Fibroblast of lung (primary cell): ENCODE results near the gene CEP41. TPM values are rescaled to one million over a fixed set of nuclear protein-coding genes. Genes with fewer than 3 reads are reported as not detected.

Experiments
- DNase-seq, 2 donors: peaks; one replicate each; pipeline versions ENCODE4 v3.0.0 to v3.0.0-alpha.2; 2010; ENCODE audit warnings: low read depth in 2 of 2
- H2AFZ ChIP-seq: 2 replicates; pipeline ENCODE4 v1.5.1; 2012; ENCODE audit warnings: low read length, control low read depth, inconsistent platforms
- H3K27ac ChIP-seq: 2 replicates; pipeline ENCODE4 v1.5.1; 2011; ENCODE audit warnings: low read length, control low read depth; ENCODE audit not compliant: insufficient read depth
- H3K27me3 ChIP-seq: 2 replicates; pipeline ENCODE4 v1.5.1; 2011; ENCODE audit warnings: mild to moderate bottlenecking, low read length; ENCODE audit not compliant: control insufficient read depth, insufficient read depth
- H3K36me3 ChIP-seq: 2 replicates; pipeline ENCODE4 v1.5.1; 2011; ENCODE audit warnings: low read length; ENCODE audit not compliant: control insufficient read depth, insufficient read depth
- H3K4me1 ChIP-seq: 2 replicates; pipeline ENCODE4 v1.5.1; 2011; ENCODE audit warnings: low read length; ENCODE audit not compliant: control insufficient read depth, insufficient read depth; ENCODE audit errors: extremely low read depth
- H3K4me2 ChIP-seq: 2 replicates; pipeline ENCODE4 v1.5.1; 2011; ENCODE audit warnings: low read length, control low read depth; ENCODE audit not compliant: insufficient read depth; ENCODE audit errors: extremely low read depth
- H3K4me3 ChIP-seq, 4 experiments: fragments of 200-600 bp in 1 of 4; sonication (generic) in 1 of 4; replicated peaks in 1 of 4; 2 replicates each; pipeline ENCODE4 v1.5.1; 2011 to 2016; ENCODE audit warnings: low read length in 4 of 4, low read depth in 3 of 4, mild to moderate bottlenecking in 3 of 4, control low read depth in 2 of 4, inconsistent platforms in 1 of 4, mixed read lengths in 1 of 4; ENCODE audit not compliant: insufficient read depth in 1 of 4; ENCODE audit errors: control extremely low read depth in 1 of 4
- H3K79me2 ChIP-seq: 2 replicates; pipeline ENCODE4 v1.5.1; 2012; ENCODE audit warnings: mild to moderate bottlenecking, low read length, inconsistent platforms; ENCODE audit not compliant: control insufficient read depth, insufficient read depth
- H3K9ac ChIP-seq: 2 replicates; pipeline ENCODE4 v1.5.1; 2011; ENCODE audit warnings: mild to moderate bottlenecking, low read length, control low read depth; ENCODE audit not compliant: insufficient read depth
- H3K9me3 ChIP-seq: 2 replicates; pipeline ENCODE4 v1.5.1; 2012; ENCODE audit warnings: low read depth, low read length; ENCODE audit not compliant: control insufficient read depth, insufficient read depth
- H4K20me1 ChIP-seq: 2 replicates; pipeline ENCODE4 v1.5.1; 2011; ENCODE audit warnings: low read length; ENCODE audit not compliant: control insufficient read depth, insufficient read depth; ENCODE audit errors: extremely low read depth
- CTCF ChIP-seq, 2 donors: IDR thresholded peaks in 1 of 2; conservative IDR thresholded peaks in 1 of 2; 1 replicate in 1 of 2; 2 replicates in 1 of 2; pipeline ENCODE4 v1.5.1; 2011 to 2012; ENCODE audit warnings: low read length in 2 of 2, control low read depth in 1 of 2, inconsistent platforms in 1 of 2, low read depth in 1 of 2, mild to moderate bottlenecking in 1 of 2
- EZH2 ChIP-seq: IDR thresholded peaks from 2 replicates; pipeline ENCODE4 v1.5.1; 2012; ENCODE audit warnings: low read length, control low read depth, mild to moderate bottlenecking; ENCODE audit errors: missing control alignments
- polyA plus RNA-seq, 2 donors: library from polyadenylated mRNA; depleted of rRNA in 1 of 2; stranded (reverse) in 1 of 2; unstranded in 1 of 2; fragments of >200 nt; gene quantifications; 2 replicates each; pipeline ENCODE4 v1.2.1, GENCODE V29; 2011 to 2012; ENCODE audit warnings: missing spikeins in 1 of 2
- total RNA-seq: library from RNA; depleted of rRNA; stranded (reverse); fragments of >200 nt; gene quantifications from 2 replicates; pipeline ENCODE4 v1.2.1, GENCODE V29; 2014

The CEP41 gene
- total and polyA plus RNA-seq, 2 donors (not counting 1 experiment from before 2014, with no cell fraction given) = 8.3 to 24.5 TPM

DNA sequence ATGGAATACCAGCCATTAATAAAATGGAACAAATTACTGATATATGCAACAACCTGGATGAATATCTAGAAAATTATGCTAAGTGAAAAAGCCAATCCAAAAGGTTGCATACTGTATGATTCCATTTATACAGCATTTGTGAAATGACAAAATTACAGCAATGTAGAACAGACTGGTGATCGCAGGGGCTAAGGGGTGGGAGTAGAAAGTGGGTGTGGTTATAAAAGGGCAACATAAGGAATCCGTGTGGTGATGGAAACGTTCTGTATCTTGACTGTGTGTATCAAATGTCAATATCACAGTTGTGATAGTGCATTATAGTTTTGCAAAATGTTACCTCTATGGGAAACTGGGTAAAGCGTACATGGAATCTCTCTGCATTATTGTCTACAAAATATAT, 15.0 kb downstream of the CEP41 start:
- Histone ChIP-seq H3K4me3 (no peak overlapping the region), H3K27me3 (no peaks in the 10 kb centered on the region), H2AFZ (no peak overlapping the region), H4K20me1 (no peaks in the 10 kb centered on the region), H3K36me3 (no peaks in the 10 kb centered on the region), H3K79me2 (no peaks in the 10 kb centered on the region), H3K4me2 (no peak overlapping the region), H3K9me3 (no peaks in the 10 kb centered on the region), H3K4me1 (peaks cover 9% of the 10 kb centered on the region), H3K9ac (no peak overlapping the region), H3K27ac (no peak overlapping the region)
- no peak for DNase-seq
- TF ChIP-seq EZH2 (no peak), CTCF (conservative IDR thresholded peaks at IDR 0.05 in 1 of 2, IDR thresholded peaks at IDR 0.05 in 1 of 2; ENCODE audit: low read depth in 1 of 2, low read length in 2 of 2) (no peak)

DNA sequence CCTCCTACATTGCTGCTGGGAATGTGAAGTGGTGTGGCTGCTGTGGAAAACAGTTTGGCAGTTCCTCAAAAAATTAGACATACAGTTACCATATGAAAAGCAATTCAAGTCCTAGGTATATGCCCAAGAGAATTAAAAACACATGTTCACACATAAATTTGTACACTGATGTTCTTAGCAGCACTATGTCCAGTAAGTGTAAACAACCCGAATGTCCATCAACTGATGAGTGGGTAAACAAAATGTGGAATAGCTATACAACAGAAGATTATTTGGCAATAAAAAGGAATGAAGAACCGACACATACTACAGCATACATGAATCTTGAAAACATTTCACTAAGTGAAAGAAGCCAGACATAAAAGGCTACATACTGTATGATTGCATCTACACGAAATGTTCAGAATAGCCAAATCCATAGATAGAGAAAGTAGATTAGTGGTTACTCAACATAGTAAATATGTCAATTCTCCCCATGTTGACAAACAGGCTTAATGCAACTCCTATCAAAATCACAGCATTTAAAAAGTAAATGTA, 17.2 kb downstream of the CEP41 start:
- Histone ChIP-seq H3K4me2 (no peak overlapping the region), H3K36me3 (no peaks in the 10 kb centered on the region), H3K9ac (no peak overlapping the region), H3K27me3 (no peaks in the 10 kb centered on the region), H3K4me3 (no peak overlapping the region), H3K79me2 (no peaks in the 10 kb centered on the region), H2AFZ (no peak overlapping the region), H3K4me1 (peaks cover 3% of the 10 kb centered on the region), H3K9me3 (no peaks in the 10 kb centered on the region), H4K20me1 (no peaks in the 10 kb centered on the region), H3K27ac (no peak overlapping the region)
- DNase-seq = peak in 1 of 2 donors; percentile 16
- TF ChIP-seq CTCF (conservative IDR thresholded peaks at IDR 0.05 in 1 of 2, IDR thresholded peaks at IDR 0.05 in 1 of 2; ENCODE audit: low read depth in 1 of 2, low read length in 2 of 2) (no peak), EZH2 (no peak)

- Histone ChIP-seq H4K20me1 (no peaks in the 10 kb centered on the region), H2AFZ (no peak overlapping the region), H3K4me1 (peaks cover 3% of the 10 kb centered on the region), H3K9me3 (no peaks in the 10 kb centered on the region), H3K4me3 (no peak overlapping the region), H3K9ac (no peak overlapping the region), H3K79me2 (no peaks in the 10 kb centered on the region), H3K36me3 (no peaks in the 10 kb centered on the region), H3K4me2 (no peak overlapping the region), H3K27ac (no peak overlapping the region), H3K27me3 (no peaks in the 10 kb centered on the region)
- TF ChIP-seq CTCF (conservative IDR thresholded peaks at IDR 0.05 in 1 of 2, IDR thresholded peaks at IDR 0.05 in 1 of 2; ENCODE audit: low read depth in 1 of 2, low read length in 2 of 2) (no peak), EZH2 (no peak)
- peak; percentile 70 to 75 for DNase-seq
Observed at GRCh38 chr7:130421684-130422083, 19.1 kb downstream of the CEP41 start.
